Hepatocyte (in vitro differentiated cells): ENCODE results near the gene MAP2K3.
"Not testable (repeated sequence)": the region's sequence is repeated elsewhere in the genome, so short reads cannot be mapped to it uniquely, and the experiment has no call there.

Experiments used
- EZH2 ChIP-seq: fragments of 200-600 bp; sonication (generic); IDR thresholded peaks from 2 replicates; pipeline ENCODE4 v1.6.1; 2016; ENCODE audit warnings: antibody characterized with exemption, mild to moderate bottlenecking, borderline replicate concordance
- EZH2phosphoT487 ChIP-seq: fragments of 200-600 bp; sonication (generic); IDR thresholded peaks from one replicate; pipeline ENCODE4 v1.6.1; 2018; ENCODE audit warnings: antibody characterized with exemption, mild to moderate bottlenecking, low read depth, moderate library complexity; ENCODE audit not compliant: unreplicated experiment, severe bottlenecking
- TF ChIP-seq, protein P1 (sequence below): fragments of 200-600 bp; sonication (generic); IDR thresholded peaks from 2 replicates; pipeline ENCODE4 v1.5.1; 2016; ENCODE audit warnings: antibody characterized with exemption, mild to moderate bottlenecking; ENCODE audit not compliant: poor library complexity

DNA sequence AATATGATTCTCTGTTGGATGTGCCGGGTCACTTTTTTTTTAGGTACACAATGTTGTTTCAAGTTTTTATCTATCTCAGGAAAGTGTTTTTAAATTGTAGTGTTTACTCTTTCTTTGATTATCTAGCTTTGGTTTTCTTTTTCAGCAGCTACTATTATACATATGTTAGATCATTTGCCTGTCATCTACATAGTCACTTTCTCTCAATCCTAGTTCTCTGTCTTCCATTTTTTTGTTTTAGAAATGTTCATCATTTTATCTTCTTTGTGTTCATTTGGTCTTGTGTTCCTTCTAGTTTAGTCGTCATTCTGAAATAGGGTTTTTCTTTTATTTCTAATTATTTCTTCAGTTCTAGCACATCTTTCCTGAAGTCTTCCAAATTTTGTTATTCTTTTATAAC, 44.3 kb downstream of the MAP2K3 start:
- not testable (repeated sequence) for TF ChIP-seq EZH2, EZH2phosphoT487
- TF ChIP-seq, protein P1, sequence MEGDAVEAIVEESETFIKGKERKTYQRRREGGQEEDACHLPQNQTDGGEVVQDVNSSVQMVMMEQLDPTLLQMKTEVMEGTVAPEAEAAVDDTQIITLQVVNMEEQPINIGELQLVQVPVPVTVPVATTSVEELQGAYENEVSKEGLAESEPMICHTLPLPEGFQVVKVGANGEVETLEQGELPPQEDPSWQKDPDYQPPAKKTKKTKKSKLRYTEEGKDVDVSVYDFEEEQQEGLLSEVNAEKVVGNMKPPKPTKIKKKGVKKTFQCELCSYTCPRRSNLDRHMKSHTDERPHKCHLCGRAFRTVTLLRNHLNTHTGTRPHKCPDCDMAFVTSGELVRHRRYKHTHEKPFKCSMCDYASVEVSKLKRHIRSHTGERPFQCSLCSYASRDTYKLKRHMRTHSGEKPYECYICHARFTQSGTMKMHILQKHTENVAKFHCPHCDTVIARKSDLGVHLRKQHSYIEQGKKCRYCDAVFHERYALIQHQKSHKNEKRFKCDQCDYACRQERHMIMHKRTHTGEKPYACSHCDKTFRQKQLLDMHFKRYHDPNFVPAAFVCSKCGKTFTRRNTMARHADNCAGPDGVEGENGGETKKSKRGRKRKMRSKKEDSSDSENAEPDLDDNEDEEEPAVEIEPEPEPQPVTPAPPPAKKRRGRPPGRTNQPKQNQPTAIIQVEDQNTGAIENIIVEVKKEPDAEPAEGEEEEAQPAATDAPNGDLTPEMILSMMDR, result not testable (repeated sequence)
